Pancreas (tissue), 10 donors: ENCODE measurements around the gene RNF182. TPM values are rescaled to one million over a fixed set of nuclear protein-coding genes. Genes with fewer than 3 reads are reported as not detected.
A peak's percentile ranks its signal among the peaks of the same experiment; 100 is the strongest.
"Not testable (repeated sequence)": the region's sequence is repeated elsewhere in the genome, so short reads cannot be mapped to it uniquely, and the experiment has no call there.

ENCODE experiments used
- ATAC-seq, 4 donors: fragments of 200-7000 bp; cut with Tn5 transposase; one replicate each; pipeline versions ENCODE4 v1.8.0 to v1.9.1; 2020; ENCODE audit warnings: mild to moderate bottlenecking in 4 of 4, moderate library complexity in 4 of 4
- DNase-seq, 6 donors: peaks; one replicate each; pipeline ENCODE4 v3.0.0-alpha.2; 2020
- FAIRE-seq: peaks from 2 replicates; lab custom pipeline; 2012; peaks lifted over from hg19 to GRCh38; lab: Jason Lieb, UNC
- H3K27ac ChIP-seq, 4 donors: fragments of 200-600 bp; sonication (generic); 1 replicate in 3 of 4; 2 replicates in 1 of 4; pipeline versions ENCODE4 v1.5.0 to v1.8.0; 2020
- H3K27me3 ChIP-seq, 4 donors: fragments of 200-600 bp; one replicate each; pipeline ENCODE4 v1.8.0; 2021
- H3K36me3 ChIP-seq, 3 donors: fragments of 200-600 bp; sonication (generic) in 1 of 3; one replicate each; pipeline versions ENCODE4 v1.5.0 to v1.8.0; 2020 to 2021
- H3K4me1 ChIP-seq, 3 donors: fragments of 200-600 bp; one replicate each; pipeline ENCODE4 v1.8.0; 2021
- H3K4me3 ChIP-seq, 4 donors: fragments of 200-600 bp; sonication (generic) in 2 of 4; one replicate each; pipeline versions ENCODE4 v1.5.0 to v1.8.0; 2020 to 2021
- H3K9me3 ChIP-seq, 4 donors: fragments of 200-600 bp; one replicate each; pipeline ENCODE4 v1.8.0; 2021
- WGBS, 2 donors: extraction: QIAGEN DNeasy Blood & Tissue Kit; methylation state at CpG; one replicate each; pipeline ENCODE4 v1.1.7; 2013; 5-methylcytosine and 5-hydroxymethylcytosine counted together
- intact Hi-C, 3 donors: fragments of 100-400 bp; cut with DNase I; formaldehyde crosslinking; loops; one replicate each; pipeline versions ENCODE4 v1.11.1 to v1.14.2; 2022
- polyA plus RNA-seq, 2 donors: library from polyadenylated mRNA; stranded (reverse); fragments of 200-250 nt; gene quantifications; one replicate each; pipeline ENCODE4 v1.2.3, GENCODE V29; 2013
- total RNA-seq, 6 donors: library from RNA; stranded (reverse); fragmentation: NEBNext Ultra II Directional in 4 of 6; extraction: Animal tissue kit (Norgen Biotek cat#: 25700) in 4 of 6; gene quantifications; one replicate each; pipeline versions ENCODE4 v1.2.1 to v1.2.4, GENCODE V29; 2021 to 2023
- TF ChIP-seq, protein P1 (sequence below), 4 donors: fragments of 200-600 bp; sonication (generic) in 3 of 4; IDR thresholded peaks; one replicate each; pipeline versions ENCODE4 v1.5.0 to v1.8.0; 2021; ENCODE audit warnings: antibody characterized with exemption in 4 of 4
- donor health status: healthy with polysubstance abuse.
- donor health status: DM: no; HTN: no; CAD: no; lungs with moderate emphysema.
- donor health status: DM: no; HTN: no; CAD: no.
- donor health status: control.
- donor health status: control.
- donor health status: Bipolar disorder and iron deficiency.
- donor health status: DM: yes; HTN: yes; CAD: no.
- donor health status: DM: no; HTN: no; CAD: no.
- donor health status: DM: no; HTN: no; CAD: no.
- donor health status: DM: yes; HTN: yes; CAD: no.

RNF182 gene
- total RNA-seq, result 1 to 10 TPM in 1 of 6 donors, under 1 TPM in 5; 0.38 to 2.2 (median 0.77) TPM
- 1 to 10 TPM in 1 of 2 donors, under 1 TPM in 1; 0.34 to 1.2 TPM for polyA plus RNA-seq

DNA sequence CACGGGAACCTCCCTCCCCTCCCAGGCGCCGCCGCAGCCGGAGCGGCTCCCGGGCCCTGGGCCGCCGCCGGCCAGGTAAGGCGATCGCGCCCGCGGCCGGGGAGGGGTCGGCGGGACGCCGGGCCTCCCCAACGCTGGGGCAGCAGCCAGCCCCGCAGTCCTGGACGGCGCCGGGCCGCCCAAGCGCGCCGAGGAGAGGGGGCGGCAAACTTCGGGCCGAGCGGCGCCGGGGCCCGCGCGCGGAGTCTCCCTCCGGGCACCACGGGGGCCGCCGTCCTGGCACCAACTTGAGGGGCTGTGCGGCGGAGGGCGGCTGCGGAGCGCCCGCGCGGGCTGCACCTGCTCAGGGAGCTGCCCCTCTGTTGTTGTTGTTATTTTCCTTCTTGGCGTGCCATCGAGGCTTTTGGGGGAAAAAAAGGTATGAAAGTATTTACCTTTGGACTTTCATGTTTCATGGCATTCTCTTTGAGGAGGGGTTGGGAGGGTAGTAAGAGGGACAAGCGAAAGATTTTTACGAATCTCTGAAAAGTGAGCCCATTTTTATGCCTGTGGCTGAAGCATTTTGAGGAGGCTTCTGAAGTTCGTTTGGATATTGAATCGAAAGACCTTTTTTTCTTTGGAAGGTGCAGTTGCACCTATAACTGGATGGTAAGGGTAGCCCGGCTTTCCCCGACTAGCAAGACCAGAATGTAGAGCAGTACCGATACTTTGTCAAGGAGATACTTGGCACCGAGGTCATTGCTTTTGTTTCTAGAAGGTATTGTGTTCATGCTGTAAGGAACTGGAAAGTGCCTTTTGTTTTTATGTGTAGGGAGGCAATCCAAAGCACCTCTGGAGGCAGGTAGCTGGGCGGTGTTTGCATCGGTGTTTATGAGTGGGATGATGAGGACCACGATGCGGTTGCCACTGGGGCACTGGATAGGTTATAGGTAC, at the start of gene RNF182:
Gene RNF182, plus strand, starts transcription at position 4 of the 933 bp plus-strand sequence. CDS start 52,168 bp downstream, outside the sequence.
- H3K4me3 ChIP-seq, result peak within 1 kb of the TSS in 2 of 4 donors; percentile 28 to 43
- 4 to 10% methylated on average over 15 to 61 of the region's 65 CpGs for WGBS, 2 donors
- DNase-seq (peak in 2 of 6 donors; percentile 26 to 82), ATAC-seq (peak in 3 of 4 donors; percentile 81 to 95 (median 94)), FAIRE-seq (no peak)
- no peaks in the 10 kb centered on the region for H3K9me3 ChIP-seq
- H3K36me3 ChIP-seq, result no peaks in the 10 kb centered on the region
- peaks cover 0 to 5% (median 0%) of the 10 kb centered on the region in 3 donors for H3K4me1 ChIP-seq
- peaks cover 0 to 21% (median 11%) of the 10 kb centered on the region in 4 donors for H3K27me3 ChIP-seq
- TF ChIP-seq, protein P1, sequence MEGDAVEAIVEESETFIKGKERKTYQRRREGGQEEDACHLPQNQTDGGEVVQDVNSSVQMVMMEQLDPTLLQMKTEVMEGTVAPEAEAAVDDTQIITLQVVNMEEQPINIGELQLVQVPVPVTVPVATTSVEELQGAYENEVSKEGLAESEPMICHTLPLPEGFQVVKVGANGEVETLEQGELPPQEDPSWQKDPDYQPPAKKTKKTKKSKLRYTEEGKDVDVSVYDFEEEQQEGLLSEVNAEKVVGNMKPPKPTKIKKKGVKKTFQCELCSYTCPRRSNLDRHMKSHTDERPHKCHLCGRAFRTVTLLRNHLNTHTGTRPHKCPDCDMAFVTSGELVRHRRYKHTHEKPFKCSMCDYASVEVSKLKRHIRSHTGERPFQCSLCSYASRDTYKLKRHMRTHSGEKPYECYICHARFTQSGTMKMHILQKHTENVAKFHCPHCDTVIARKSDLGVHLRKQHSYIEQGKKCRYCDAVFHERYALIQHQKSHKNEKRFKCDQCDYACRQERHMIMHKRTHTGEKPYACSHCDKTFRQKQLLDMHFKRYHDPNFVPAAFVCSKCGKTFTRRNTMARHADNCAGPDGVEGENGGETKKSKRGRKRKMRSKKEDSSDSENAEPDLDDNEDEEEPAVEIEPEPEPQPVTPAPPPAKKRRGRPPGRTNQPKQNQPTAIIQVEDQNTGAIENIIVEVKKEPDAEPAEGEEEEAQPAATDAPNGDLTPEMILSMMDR (IDR thresholded peaks at IDR 0.05), result no peak
- no peak within 1 kb of the TSS for H3K27ac ChIP-seq
- intact Hi-C loops, result no loop called here

- TF ChIP-seq, protein P1 (IDR thresholded peaks at IDR 0.05), result no peak
- intact Hi-C loops, result loop anchor here in 1 of 3 donors (10.0 kb wide), 1 partner anchor 62 kb away; the partner anchor contains the start of gene MCUR1
- FAIRE-seq (no peak), ATAC-seq (no peak), DNase-seq (no peak)
- Histone ChIP-seq H3K4me3 (no peak overlapping the region), H3K27me3 (no peaks in the 10 kb centered on the region), H3K9me3 (no peaks in the 10 kb centered on the region), H3K4me1 (peaks cover 0 to 3% (median 0%) of the 10 kb centered on the region in 3 donors), H3K27ac (no peak overlapping the region), H3K36me3 (no peaks in the 10 kb centered on the region)
Measured at GRCh38 chr6:13877051-13877450, 47.7 kb upstream of the RNF182 start.

- H3K36me3 ChIP-seq, FAIRE-seq, H3K4me3 ChIP-seq, H3K27ac ChIP-seq, DNase-seq, H3K4me1 ChIP-seq, intact Hi-C loops, H3K27me3 ChIP-seq, ATAC-seq, H3K9me3 ChIP-seq: not testable (repeated sequence)
- WGBS, 2 donors, result 72 to 75% methylated on average over 10 to 12 of the region's 12 CpGs
Measured at GRCh38 chr6:13880061-13880663, 44.6 kb upstream of the RNF182 start.

DNA sequence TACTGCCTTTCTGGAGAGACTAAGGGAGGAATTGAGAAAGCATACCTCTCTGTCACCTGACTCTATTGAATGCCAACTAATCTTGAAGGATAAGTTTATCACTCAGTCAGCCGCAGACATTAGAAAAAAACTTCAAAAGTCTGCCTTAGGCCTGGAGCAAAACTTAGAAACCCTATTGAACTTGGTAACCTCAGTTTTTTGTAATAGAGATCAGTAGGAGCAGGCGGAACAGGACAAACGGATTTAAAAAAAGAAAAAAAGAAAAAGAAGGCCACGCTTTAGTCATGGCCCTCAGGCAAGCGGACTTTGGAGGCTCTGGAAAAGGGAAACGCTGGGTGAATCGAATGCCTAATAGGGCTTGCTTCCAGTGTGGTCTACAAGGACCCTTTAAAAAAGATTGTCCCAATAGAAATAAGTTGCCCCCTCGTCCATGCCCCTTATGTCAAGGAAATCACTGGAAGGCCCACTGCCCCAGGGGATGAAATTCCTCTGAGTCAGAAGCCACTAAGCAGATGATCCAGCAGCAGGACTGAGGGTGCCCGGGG, 43.1 kb upstream of the RNF182 start:
- FAIRE-seq (no peak), DNase-seq (no peak), ATAC-seq (no peak)
- TF ChIP-seq, protein P1 (IDR thresholded peaks at IDR 0.05), result no peak
- WGBS, 2 donors, result 66 to 75% methylated on average over 8 to 9 of the region's 9 CpGs
- Histone ChIP-seq H3K27ac (no peak overlapping the region), H3K36me3 (no peaks in the 10 kb centered on the region), H3K4me3 (no peak overlapping the region), H3K9me3 (no peaks in the 10 kb centered on the region), H3K4me1 (no peaks in the 10 kb centered on the region), H3K27me3 (no peaks in the 10 kb centered on the region)
- intact Hi-C loops, result no loop called here

GRCh38 chr6:13883966-13884365, 40.8 kb upstream of the RNF182 start:
- no peak overlapping the region for H3K27ac ChIP-seq
- FAIRE-seq, result no peak
- intact Hi-C loops, result no loop called here
- TF ChIP-seq, protein P1 (IDR thresholded peaks at IDR 0.05), result no peak
- H3K9me3 ChIP-seq, result no peaks in the 10 kb centered on the region
- no peaks in the 10 kb centered on the region for H3K27me3 ChIP-seq
- H3K4me3 ChIP-seq, result no peak overlapping the region
- no peak for DNase-seq
- no peak for ATAC-seq
- no peaks in the 10 kb centered on the region for H3K36me3 ChIP-seq
- H3K4me1 ChIP-seq, result no peaks in the 10 kb centered on the region
